ENCODE data around the gene ZSCAN10.
"Not testable (repeated sequence)": the region's sequence is repeated elsewhere in the genome, so short reads cannot be mapped to it uniquely, and the experiment has no call there.

ZSCAN10 gene

DNA sequence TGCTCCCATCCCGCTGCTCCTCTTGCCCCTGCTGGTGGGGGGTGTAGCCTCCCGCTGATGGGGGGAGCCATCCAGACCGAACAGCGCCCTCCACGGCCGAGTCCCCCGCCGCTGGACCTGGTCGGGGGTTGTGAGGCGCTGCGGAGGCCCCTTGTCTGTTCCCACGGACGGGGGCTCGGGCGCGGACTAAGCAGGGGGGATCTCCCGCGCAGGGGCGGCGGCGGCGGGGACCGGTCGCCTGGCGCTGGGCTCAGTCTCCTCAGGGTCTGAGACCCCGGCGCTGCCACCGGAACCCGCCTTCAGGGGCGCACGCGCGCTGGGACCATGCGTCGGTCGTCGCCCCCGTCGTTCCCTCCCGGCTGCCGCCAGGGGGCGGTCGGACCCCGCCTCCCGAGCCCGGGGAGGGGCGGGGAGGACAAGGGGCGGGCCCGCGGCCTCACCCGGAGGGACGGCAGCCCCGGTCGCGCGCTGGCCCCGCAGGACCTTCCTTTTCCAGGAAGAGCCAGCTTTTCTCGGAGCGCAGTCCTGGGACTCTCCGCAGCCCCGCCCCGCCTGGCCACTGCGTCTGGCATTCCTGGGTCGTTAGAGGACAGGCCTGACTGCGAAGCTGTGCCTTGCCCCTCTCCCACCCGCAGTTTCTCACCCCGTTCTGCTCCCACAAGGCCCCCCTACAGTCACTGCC, 39.9 kb downstream of the ZSCAN10 start:
- peak; percentile 83 for DNase-seq

DNA sequence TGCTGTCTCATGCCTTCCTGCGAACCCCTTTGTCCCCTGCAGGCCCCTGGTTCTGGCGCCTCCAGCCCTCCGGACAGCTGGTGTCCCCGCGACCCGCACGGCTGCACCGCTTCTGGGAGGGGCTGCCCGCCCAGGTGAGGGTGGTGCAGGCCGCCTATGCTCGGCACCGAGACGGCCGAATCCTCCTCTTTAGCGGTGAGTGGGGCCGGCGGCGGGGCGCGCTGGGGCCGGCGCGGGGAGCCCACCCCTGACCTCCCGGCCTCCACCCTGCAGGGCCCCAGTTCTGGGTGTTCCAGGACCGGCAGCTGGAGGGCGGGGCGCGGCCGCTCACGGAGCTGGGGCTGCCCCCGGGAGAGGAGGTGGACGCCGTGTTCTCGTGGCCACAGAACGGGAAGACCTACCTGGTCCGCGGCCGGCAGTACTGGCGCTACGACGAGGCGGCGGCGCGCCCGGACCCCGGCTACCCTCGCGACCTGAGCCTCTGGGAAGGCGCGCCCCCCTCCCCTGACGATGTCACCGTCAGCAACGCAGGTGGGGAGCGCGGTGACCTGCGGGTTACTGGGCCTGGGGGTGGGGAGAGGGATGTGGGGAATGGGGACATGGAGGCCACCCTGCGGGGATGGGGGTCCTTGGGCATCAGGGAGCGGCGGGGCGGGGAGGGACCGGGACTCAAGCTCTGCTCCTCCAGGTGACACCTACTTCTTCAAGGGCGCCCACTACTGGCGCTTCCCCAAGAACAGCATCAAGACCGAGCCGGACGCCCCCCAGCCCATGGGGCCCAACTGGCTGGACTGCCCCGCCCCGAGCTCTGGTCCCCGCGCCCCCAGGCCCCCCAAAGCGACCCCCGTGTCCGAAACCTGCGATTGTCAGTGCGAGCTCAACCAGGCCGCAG, 40.7 kb downstream of the ZSCAN10 start:
- DNase-seq = no peak

- DNase-seq = no peak
Measured at GRCh38 chr16:3057181-3058138, 41.6 kb downstream of the ZSCAN10 start.

GRCh38 chr16:3056336-3057180, 42.5 kb downstream of the ZSCAN10 start:
- DNase-seq = no peak

GRCh38 chr16:3055734-3056115, 43.4 kb downstream of the ZSCAN10 start:
- DNase-seq = not testable (repeated sequence)

GRCh38 chr16:3054965-3055733, 43.9 kb downstream of the ZSCAN10 start:
- no peak for DNase-seq

GRCh38 chr16:3053330-3053710, 45.8 kb downstream of the ZSCAN10 start:
- not testable (repeated sequence) for DNase-seq

- DNase-seq = not testable (repeated sequence)
Measured at GRCh38 chr16:3052571-3053329, 46.3 kb downstream of the ZSCAN10 start.

DNA sequence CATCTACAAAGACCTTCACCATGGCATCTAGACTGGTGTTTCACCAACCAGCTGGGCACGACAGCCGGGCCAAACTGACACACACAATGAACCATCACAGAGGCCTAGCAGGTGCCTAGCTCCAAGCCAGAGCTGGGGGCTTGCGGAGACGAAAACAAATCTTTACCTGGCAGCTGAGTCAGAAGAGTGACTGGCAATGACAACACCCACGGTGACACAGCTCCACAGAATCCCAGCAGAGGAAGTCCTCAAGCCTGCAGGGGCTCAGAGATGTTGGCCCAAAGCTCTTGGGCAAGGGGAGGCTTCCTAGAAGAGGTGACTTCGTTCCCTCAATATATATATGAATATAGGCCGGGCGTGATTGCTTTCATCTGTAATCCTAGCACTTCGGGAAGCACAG, 47.6 kb downstream of the ZSCAN10 start:
- DNase-seq = no peak

GRCh38 chr16:3051009-3051408, 48.1 kb downstream of the ZSCAN10 start:
- no peak for DNase-seq

DNA sequence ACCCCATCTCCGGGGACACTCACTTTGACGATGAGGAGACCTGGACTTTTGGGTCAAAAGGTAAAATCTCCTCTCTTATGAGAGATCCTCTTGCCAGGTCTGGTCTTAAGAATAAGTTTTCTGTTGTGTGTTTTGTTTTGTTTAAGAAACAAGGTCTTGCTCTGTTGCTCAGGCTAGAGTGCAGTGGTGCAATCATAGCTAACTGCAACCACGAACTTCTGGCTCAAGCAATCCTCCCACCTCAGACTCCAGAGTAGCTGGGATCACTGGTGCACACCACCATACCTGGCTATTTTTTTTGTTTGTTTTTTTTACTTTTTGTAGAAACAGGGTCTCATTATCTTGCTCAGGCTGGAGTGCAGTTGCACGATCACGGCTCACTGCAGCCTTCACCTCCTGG, 48.6 kb downstream of the ZSCAN10 start:
- no peak for DNase-seq

DNA sequence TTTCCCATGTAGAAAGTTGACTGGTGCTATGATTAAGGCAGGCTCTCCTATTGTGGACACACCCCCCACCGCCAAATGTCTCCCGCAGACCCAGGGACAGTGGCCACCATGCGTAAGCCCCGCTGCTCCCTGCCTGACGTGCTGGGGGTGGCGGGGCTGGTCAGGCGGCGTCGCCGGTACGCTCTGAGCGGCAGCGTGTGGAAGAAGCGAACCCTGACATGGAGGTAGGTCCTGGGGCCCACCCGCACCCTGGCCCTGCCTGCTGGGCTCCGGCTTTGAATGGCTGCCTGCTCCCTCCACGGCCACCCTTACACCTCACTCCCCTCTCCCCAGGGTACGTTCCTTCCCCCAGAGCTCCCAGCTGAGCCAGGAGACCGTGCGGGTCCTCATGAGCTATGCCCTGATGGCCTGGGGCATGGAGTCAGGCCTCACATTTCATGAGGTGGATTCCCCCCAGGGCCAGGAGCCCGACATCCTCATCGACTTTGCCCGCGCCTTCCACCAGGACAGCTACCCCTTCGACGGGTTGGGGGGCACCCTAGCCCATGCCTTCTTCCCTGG, 49.1 kb downstream of the ZSCAN10 start:
- no peak for DNase-seq

- no peak for DNase-seq
Measured at GRCh38 chr16:3047387-3047720, 51.7 kb downstream of the ZSCAN10 start.

DNA sequence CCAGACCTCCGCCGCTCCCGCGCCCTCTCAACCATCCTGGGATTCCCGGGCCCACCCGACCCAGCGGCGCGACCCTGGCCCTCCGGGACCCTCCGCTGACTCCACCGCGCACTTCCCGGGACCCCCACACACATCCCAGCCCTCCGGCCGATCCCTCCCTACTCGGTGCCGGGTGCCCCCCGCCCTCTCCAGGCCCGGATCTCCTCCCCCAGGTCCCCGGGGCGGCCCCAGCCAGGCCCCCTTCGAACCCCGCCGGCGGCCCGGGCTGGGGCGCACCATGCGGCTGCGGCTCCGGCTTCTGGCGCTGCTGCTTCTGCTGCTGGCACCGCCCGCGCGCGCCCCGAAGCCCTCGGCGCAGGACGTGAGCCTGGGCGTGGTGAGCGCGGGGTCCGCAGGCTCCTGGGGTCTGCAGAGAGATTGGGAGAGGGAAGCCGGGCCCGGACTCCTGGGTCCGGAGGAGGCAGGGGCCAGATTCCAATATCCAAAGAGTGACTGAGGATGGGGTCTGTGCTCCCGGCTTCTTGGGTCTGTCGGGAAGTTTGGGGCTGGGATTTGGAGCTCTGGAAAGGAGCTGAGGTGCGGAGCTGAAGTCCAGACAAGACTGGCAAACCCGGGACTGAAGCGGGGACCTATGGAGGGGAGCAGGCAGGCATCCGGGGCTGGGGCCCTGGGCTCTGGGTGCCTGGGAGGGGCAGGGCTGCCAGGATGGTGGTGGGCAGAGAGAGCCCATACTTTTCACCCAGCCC, 52.3 kb downstream of the ZSCAN10 start:
- DNase-seq = no peak

DNA sequence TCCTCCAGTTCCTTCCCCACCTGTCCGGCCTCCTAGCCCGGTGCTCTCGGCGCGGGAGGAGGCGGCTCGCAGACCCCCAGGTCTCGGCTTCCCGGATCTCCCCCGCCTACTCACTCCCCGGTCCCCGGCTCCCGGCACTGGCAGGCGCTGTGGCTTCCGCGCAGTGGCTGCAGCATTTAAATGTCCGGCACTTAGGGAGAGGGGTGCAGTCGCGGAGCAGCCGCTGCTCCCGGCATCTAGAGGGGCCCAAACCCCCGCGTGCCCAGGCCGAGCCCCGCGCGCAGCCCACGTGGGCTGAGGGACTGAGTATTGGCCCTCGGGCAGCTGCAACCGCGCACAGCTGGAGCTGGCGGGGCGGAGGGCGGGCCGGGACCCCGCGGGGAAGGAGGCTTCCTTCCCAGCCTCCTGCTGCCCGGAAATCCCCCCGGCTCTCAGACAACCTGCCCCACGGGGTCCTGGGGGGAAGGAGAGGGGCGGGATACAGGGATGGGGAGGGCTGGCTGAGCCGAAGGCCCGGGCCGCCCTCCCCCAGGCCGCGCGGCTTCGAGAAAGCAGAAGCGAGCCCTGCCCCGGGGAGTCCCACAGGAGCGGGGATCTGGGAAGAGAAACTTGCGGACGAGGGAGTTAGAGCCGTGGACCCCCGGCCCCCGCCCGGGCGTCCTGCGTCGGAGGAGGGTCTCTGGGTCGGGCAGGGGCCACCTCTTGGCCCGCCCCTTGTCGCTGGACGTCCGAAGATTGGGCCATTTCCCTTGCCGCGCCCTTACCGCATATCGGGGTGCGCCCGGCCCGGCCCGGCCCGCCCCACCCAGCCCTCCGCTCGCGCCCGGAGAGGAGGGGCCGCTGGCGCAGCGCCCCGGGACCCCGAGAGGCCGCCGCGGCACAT, 53.1 kb downstream of the ZSCAN10 start, which contains the start of gene MMP25:
MMP25 (plus strand) TSS at position 804 of the 883 bp plus-strand sequence. CDS start 357 bp downstream, outside the sequence.
- no peak for DNase-seq

DNA sequence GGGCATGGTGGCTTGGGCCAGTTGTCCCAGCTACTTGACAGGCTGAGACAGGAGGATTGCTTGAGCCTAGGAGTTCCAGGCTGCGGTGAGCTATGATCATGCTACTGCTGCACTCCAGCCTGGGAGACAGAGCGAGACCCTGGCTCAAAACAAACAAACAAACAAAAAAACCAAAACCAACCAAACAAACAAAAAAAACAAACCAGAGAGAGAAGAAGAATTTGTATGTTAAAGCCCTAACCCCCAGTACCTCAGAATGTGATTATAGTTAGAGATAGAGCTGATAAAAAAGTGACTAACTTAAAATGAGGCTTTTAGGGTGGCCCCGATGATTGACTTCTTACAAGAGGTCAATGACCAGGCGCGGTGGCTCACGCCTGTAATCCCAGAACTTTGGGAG, 54.4 kb downstream of the ZSCAN10 start:
- no peak for DNase-seq

GRCh38 chr16:3042376-3042775, 56.7 kb downstream of the ZSCAN10 start:
- no peak for DNase-seq

DNA sequence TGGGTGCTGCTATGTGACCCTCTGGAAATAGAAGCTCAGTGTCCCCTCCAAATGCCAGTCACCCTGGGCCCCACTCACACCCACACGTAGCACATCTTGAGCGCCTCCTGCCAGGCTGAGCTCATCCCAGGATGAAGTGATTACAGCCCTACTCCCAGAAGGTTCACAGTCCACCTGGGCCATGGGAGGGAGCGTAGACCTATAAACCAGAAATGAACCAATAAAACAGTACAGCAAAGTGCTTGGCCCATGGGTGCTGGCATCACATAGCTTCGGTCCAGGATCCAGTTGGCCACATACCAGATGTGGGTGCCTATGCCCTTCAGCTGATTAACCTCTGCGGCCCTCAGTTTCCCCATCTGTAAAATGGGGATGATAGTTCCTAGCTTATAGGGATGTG, 60.2 kb downstream of the ZSCAN10 start:
- DNase-seq = no peak

Measured in activated CD4-positive, alpha-beta T cell treated with anti-CD3 and anti-CD28 coated beads for 1 hour (primary cell).